ENCODE data around the gene INSR.

Gene INSR

DNA sequence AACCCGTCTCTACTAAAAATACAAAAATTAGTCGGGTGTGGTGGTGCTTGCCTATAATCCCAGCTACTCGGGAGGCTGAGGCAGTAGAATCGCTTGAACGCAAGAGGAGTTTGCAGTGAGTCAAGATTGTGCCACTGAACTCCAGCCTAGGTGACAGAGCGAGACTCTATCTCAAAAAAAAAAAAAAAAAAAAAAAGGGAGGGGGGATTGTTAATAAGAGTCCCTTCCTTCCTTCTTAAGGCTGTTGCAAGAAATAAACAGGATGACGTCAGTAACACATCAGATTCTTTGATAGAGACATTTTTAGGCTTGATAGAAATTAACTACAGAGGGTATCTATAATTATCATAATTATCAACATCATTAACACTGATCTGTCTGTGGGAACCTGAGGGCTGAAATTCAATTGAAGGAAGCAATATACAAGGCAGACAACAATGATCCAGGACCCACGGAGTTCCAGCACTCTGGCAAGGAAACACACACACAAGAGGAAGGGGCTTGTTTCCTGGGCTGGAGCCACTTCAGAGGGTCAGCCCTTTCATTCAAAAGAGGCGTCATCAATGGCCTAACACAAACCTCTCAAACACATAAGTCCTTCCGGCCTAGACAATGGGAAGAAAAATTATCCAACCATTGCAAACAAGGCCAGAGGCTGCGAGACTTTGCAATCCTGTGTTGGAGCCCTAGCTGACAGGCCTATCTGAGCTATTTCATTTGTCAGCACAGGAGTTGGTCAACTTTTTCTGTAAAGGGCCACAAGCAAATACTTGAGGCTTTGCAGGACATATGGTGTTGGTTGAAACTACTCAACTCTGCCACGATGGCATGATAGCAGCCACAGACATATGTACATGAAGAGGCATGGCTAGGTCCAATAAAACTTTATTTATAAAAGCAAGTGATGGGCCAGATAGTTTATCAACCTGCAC is 105.2 kb downstream of the INSR start:
- CTCF ChIA-PET, result no interaction called here
- no peak for DNase-seq (ENCODE audit: extremely low spot score)
- POLR2A ChIA-PET, result no interaction called here
- no peak for TF ChIP-seq FOXM1 (IDR thresholded peaks at IDR 0.05; ENCODE audit: borderline replicate concordance)
- TF ChIP-seq, protein P1, sequence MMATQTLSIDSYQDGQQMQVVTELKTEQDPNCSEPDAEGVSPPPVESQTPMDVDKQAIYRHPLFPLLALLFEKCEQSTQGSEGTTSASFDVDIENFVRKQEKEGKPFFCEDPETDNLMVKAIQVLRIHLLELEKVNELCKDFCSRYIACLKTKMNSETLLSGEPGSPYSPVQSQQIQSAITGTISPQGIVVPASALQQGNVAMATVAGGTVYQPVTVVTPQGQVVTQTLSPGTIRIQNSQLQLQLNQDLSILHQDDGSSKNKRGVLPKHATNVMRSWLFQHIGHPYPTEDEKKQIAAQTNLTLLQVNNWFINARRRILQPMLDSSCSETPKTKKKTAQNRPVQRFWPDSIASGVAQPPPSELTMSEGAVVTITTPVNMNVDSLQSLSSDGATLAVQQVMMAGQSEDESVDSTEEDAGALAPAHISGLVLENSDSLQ (IDR thresholded peaks at IDR 0.05), result no peak
- TF ChIP-seq HDGF (IDR thresholded peaks at IDR 0.05; ENCODE audit: borderline replicate concordance), result no peak
- TF ChIP-seq FOXA1 (IDR thresholded peaks at IDR 0.05), result no peak
- TF ChIP-seq CTBP1 (IDR thresholded peaks at IDR 0.05; ENCODE audit: borderline replicate concordance), result no peak
- TF ChIP-seq LEF1 (IDR thresholded peaks at IDR 0.05; ENCODE audit: borderline replicate concordance), result no peak

DNA sequence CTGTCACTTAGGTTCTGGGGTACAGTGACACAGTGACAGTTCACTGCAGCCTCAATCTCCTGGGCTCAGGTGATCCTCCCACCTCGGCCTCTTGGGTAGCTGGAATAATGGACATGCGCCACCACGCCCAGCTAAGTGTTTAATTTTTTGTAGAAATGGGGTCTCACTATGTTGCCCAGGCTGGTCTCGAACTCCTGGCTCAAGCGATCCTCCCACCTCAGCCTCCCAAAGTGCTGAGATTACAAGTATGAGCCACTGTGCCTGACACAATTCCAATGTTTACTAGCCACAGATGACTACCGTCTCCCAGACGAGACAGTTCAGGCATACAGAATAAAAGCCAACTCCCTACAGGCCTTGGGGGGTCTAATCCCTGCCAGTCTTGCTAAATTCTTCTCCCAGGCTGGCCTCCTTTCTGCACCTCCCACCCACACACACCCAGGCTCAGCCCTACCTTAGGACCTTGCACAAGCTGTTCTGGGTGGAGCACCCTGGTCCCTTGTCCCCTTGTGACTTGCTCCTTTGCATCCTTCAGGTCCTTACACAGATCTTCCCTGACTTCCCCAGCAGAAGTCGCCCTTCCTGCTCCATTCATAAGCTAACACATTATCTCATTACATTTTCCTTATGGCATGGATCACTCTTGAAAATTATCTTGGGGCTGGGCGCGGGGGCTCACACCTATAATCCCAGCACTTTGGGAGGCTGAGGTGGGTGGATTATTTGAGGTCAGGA is 106.4 kb downstream of the INSR start:
- DNase-seq (ENCODE audit: extremely low spot score), result no peak
- POLR2A ChIA-PET, result no interaction called here
- no peak for TF ChIP-seq TARDBP (IDR thresholded peaks at IDR 0.05)
- no peak for TF ChIP-seq FOXM1 (IDR thresholded peaks at IDR 0.05; ENCODE audit: borderline replicate concordance)
- no peak for TF ChIP-seq HDGF (IDR thresholded peaks at IDR 0.05; ENCODE audit: borderline replicate concordance)
- no peak for TF ChIP-seq FOXA1 (IDR thresholded peaks at IDR 0.05)
- TF ChIP-seq CTBP1 (IDR thresholded peaks at IDR 0.05; ENCODE audit: borderline replicate concordance), result no peak
- TF ChIP-seq, protein P1 (IDR thresholded peaks at IDR 0.05), result no peak
- TF ChIP-seq ZNF384 (IDR thresholded peaks at IDR 0.05), result no peak
- no peak for TF ChIP-seq NFRKB (IDR thresholded peaks at IDR 0.05)
- no peak for TF ChIP-seq ARNT (IDR thresholded peaks at IDR 0.05)
- no peak for TF ChIP-seq BHLHE40 (IDR thresholded peaks at IDR 0.05; ENCODE audit: borderline replicate concordance)
- no peak for TF ChIP-seq ELF4 (IDR thresholded peaks at IDR 0.05)
- TF ChIP-seq FOXK2 (IDR thresholded peaks at IDR 0.05), result no peak
- no peak for TF ChIP-seq L3MBTL2 (conservative IDR thresholded peaks at IDR 0.05)
- no peak for TF ChIP-seq SUZ12 (IDR thresholded peaks at IDR 0.05)
- no peak for TF ChIP-seq LEF1 (IDR thresholded peaks at IDR 0.05; ENCODE audit: borderline replicate concordance)
- CTCF ChIA-PET, result no interaction called here

DNA sequence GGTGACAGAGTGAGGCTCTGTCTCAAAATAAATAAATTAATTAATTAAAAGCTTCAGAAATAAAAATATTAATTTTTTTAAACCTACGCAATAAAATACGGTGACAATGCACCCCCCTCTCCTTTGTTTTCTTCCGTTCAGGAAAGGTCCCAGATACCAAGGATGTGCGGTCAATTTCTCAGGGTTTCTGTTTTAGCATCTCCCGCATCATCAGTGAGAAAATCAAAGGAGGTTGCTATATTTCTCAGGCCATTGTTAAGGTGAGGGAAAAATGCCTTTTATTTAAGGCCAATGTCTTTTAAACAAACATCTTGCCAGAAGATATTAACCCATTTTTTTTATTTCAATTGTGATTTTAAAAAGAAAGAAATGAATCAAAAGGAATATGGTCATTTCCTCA is 111.7 kb downstream of the INSR start:
- no peak for DNase-seq (ENCODE audit: extremely low spot score)
- TF ChIP-seq LEF1 (IDR thresholded peaks at IDR 0.05; ENCODE audit: borderline replicate concordance), result no peak
- ChIA-PET CTCF (no interaction called here), POLR2A (no interaction called here)

DNA sequence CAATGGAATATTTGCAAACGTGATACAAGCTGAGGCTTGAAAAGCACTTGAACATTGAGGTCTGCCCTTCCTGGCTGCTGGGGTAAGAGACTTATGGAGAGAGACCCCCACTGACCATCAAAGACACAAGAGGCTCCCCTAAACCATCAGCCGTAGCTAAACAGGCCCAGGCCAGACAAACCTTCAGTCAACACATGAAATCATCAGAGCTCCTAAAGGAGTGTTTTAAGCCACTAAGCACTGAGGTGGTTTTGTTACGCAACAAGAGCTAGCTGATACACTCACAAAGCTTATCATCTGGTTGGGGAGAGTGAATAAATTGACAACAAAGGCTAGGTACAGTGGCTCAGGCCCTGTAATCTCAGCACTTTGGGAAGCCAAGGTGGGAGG is 114.3 kb downstream of the INSR start:
- POLR2A ChIA-PET, result no interaction called here
- TF ChIP-seq HDGF (IDR thresholded peaks at IDR 0.05; ENCODE audit: borderline replicate concordance) (no peak), ELF4 (IDR thresholded peaks at IDR 0.05) (no peak), LEF1 (IDR thresholded peaks at IDR 0.05; ENCODE audit: borderline replicate concordance) (no peak), FOXA1 (IDR thresholded peaks at IDR 0.05) (no peak), ARNT (IDR thresholded peaks at IDR 0.05) (no peak)
- TF ChIP-seq, protein P1 (IDR thresholded peaks at IDR 0.05), result no peak
- no peak for DNase-seq (ENCODE audit: extremely low spot score)
- CTCF ChIA-PET, result no interaction called here

DNA sequence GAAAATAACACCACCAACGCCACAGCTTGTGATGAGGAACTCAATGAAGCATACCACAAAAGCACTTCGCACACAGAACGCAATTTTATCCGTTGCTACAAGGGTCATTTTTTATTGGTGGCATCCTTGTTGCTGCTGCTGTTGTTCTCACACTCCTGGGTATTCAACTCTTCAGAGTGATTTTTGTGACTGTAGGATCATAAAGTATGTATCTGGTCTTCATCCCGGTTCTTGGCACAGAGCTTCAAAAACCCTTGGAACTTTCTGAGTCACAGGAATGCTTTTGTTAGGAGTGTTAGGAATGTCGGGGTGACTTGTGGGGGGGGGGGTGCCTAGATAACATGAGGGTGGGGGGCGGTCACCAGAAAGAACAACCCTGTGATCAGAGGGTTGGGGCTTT is 116.3 kb downstream of the INSR start:
- DNase-seq (ENCODE audit: extremely low spot score), result no peak
- ChIA-PET POLR2A (no interaction called here), CTCF (no interaction called here)
- TF ChIP-seq HDGF (IDR thresholded peaks at IDR 0.05; ENCODE audit: borderline replicate concordance) (no peak), FOXA1 (IDR thresholded peaks at IDR 0.05) (no peak), ELF4 (IDR thresholded peaks at IDR 0.05) (no peak), CTBP1 (IDR thresholded peaks at IDR 0.05; ENCODE audit: borderline replicate concordance) (no peak), TARDBP (IDR thresholded peaks at IDR 0.05) (no peak), FOXM1 (IDR thresholded peaks at IDR 0.05; ENCODE audit: borderline replicate concordance) (no peak), ZNF384 (IDR thresholded peaks at IDR 0.05) (no peak), FOXK2 (IDR thresholded peaks at IDR 0.05) (no peak), ARNT (IDR thresholded peaks at IDR 0.05) (no peak), L3MBTL2 (conservative IDR thresholded peaks at IDR 0.05) (no peak), SP1 (IDR thresholded peaks at IDR 0.05) (no peak)
- TF ChIP-seq, protein P1 (IDR thresholded peaks at IDR 0.05), result no peak

DNA sequence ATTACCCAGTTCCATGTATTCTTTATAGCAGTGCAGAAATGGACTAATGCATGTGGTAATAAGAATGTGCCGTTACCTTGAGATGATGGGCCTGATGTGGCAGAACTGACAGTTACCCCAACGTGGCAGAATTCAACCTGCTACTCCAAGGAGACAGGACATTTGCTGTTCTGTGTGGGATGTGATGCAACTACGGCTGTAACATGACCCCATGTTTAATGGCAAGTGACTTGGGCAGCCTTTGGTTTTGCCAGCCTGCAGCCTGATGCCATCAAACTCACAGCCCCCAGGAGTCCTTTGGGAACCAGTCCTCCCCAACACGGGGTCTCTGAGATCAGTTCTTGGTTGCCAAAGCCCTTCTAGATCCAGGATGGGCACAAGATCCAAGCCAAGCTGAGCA is 117.4 kb downstream of the INSR start:
- ChIA-PET POLR2A (no interaction called here), CTCF (no interaction called here)
- TF ChIP-seq ZNF384 (IDR thresholded peaks at IDR 0.05) (no peak), FOXM1 (IDR thresholded peaks at IDR 0.05; ENCODE audit: borderline replicate concordance) (no peak), L3MBTL2 (conservative IDR thresholded peaks at IDR 0.05) (no peak), ARNT (IDR thresholded peaks at IDR 0.05) (no peak), CTBP1 (IDR thresholded peaks at IDR 0.05; ENCODE audit: borderline replicate concordance) (no peak)
- DNase-seq (ENCODE audit: extremely low spot score), result no peak
